Body of pancreas (tissue), 4 donors: ENCODE measurements around the gene CCDC9.

Experiments
- CTCF ChIP-seq, 7 experiments: fragments of 450-650 bp in 4 of 7; fragments of 200-600 bp in 3 of 7; sonication (generic) in 3 of 7; IDR thresholded peaks; one replicate each; pipeline ENCODE4 v1.5.1; 2016 to 2019; ENCODE audit warnings: antibody characterized with exemption in 7 of 7
- POLR2A ChIP-seq, 3 donors: fragments of 450-650 bp; IDR thresholded peaks; one replicate each; pipeline ENCODE4 v1.6.1; 2016; ENCODE audit warnings: antibody characterized with exemption in 3 of 3, mild to moderate bottlenecking in 2 of 3

DNA sequence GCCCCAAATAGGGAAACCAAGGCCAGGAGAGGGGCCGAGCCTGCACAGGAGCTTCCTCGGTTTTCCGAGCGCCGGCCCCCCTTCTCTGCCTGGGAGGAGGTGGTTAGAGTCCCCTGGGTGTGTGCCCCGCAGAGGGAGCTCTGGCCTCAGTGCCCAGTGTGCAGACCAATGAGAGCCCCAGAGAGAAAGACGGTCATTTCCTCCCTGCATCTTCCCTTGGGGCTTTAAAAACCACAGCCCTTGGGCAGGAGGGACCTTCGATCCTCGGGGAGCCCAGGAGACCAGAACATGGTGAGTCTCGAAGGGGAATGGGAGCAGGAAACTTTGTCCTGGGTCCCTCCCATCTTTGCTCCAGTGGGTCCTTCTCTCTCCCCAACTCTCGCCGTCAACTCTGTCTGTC is 53.3 kb downstream of the CCDC9 start, which contains the start of gene C5AR1:
- TF ChIP-seq CTCF (IDR thresholded peaks at IDR 0.05) (no peak), POLR2A (IDR thresholded peaks at IDR 0.05) (peak in 2 of 3 donors; percentile 39 to 74)
